Body of pancreas (tissue), 4 donors: ENCODE data around the gene MYMX. TPM values are rescaled to one million over a fixed set of nuclear protein-coding genes. Genes with fewer than 3 reads are reported as not detected.

Source experiments
- ATAC-seq: fragments of 150-250 bp; one replicate; pipeline ENCODE4 v1.9.1; 2016
- DNase-seq, 4 donors: peaks; one replicate each; pipeline ENCODE4 v3.0.0-alpha.2; 2019
- H3K27ac ChIP-seq, 4 donors: fragments of 200-600 bp; sonication (generic); 1 replicate in 3 of 4; 2 replicates in 1 of 4; pipeline versions ENCODE4 v1.5.1 to v1.6.1; 2016 to 2019; ENCODE audit warnings: mild to moderate bottlenecking in 1 of 4, mixed read lengths in 1 of 4, moderate library complexity in 1 of 4
- H3K27me3 ChIP-seq, 2 donors: fragments of 200-600 bp; sonication (generic); one replicate each; pipeline ENCODE4 v1.6.0; 2016; ENCODE audit warnings: mild to moderate bottlenecking in 1 of 2
- H3K36me3 ChIP-seq, 2 donors: fragments of 200-600 bp; sonication (generic); replicated peaks in 1 of 2; 2 replicates each; pipeline ENCODE4 v1.5.1; 2016; ENCODE audit warnings: low read depth in 2 of 2; ENCODE audit not compliant: insufficient read depth in 1 of 2
- H3K4me1 ChIP-seq: fragments of 200-600 bp; sonication (generic); one replicate; pipeline ENCODE4 v1.6.0; 2016
- H3K4me3 ChIP-seq, 2 donors: fragments of 200-600 bp; sonication (generic); 1 replicate in 1 of 2; 2 replicates in 1 of 2; pipeline ENCODE4 v1.5.1; 2016 to 2019
- H3K9me3 ChIP-seq, 3 donors: fragments of 200-600 bp; sonication (generic); 1 replicate in 2 of 3; 2 replicates in 1 of 3; pipeline ENCODE4 v1.5.1; 2016
- POLR2A ChIP-seq, 3 donors: fragments of 450-650 bp; IDR thresholded peaks; one replicate each; pipeline ENCODE4 v1.6.1; 2016; ENCODE audit warnings: antibody characterized with exemption in 3 of 3, mild to moderate bottlenecking in 2 of 3
- WGBS, 2 donors: methylation state at CpG; one replicate each; pipeline ENCODE4 v1.1.5; 2017; 5-methylcytosine and 5-hydroxymethylcytosine counted together
- intact Hi-C: fragments of 100-400 bp; cut with DNase I; formaldehyde crosslinking; loops from one replicate; pipeline ENCODE4 v1.15.1; 2023
- total RNA-seq, 2 donors: library from RNA; depleted of rRNA; stranded (reverse); fragments of >200 nt; gene quantifications; one replicate each; pipeline ENCODE4 v1.1.0, GENCODE V29; 2016
- TF ChIP-seq, protein P1 (sequence below), 7 experiments: fragments of 450-650 bp in 4 of 7; fragments of 200-600 bp in 3 of 7; sonication (generic) in 3 of 7; IDR thresholded peaks; one replicate each; pipeline ENCODE4 v1.5.1; 2016 to 2019; ENCODE audit warnings: antibody characterized with exemption in 7 of 7

Gene MYMX
- total RNA-seq, 2 donors from 2014 or later = 4.2 TPM; not detected in 1

GRCh38 chr6:44224029-44224964, 7.6 kb downstream of the MYMX start:
- no peak for DNase-seq

GRCh38 chr6:44224965-44225305, 8.2 kb downstream of the MYMX start:
- no peak for TF ChIP-seq POLR2A (IDR thresholded peaks at IDR 0.05)
- TF ChIP-seq, protein P1, sequence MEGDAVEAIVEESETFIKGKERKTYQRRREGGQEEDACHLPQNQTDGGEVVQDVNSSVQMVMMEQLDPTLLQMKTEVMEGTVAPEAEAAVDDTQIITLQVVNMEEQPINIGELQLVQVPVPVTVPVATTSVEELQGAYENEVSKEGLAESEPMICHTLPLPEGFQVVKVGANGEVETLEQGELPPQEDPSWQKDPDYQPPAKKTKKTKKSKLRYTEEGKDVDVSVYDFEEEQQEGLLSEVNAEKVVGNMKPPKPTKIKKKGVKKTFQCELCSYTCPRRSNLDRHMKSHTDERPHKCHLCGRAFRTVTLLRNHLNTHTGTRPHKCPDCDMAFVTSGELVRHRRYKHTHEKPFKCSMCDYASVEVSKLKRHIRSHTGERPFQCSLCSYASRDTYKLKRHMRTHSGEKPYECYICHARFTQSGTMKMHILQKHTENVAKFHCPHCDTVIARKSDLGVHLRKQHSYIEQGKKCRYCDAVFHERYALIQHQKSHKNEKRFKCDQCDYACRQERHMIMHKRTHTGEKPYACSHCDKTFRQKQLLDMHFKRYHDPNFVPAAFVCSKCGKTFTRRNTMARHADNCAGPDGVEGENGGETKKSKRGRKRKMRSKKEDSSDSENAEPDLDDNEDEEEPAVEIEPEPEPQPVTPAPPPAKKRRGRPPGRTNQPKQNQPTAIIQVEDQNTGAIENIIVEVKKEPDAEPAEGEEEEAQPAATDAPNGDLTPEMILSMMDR (IDR thresholded peaks at IDR 0.05) = no peak
- ATAC-seq = no peak
- WGBS, 2 donors = 73 to 83% methylated on average over 4 of the region's 4 CpGs
- intact Hi-C loops = no loop called here
- H3K27me3 ChIP-seq = no peaks in the 10 kb centered on the region
- H3K4me1 ChIP-seq = peaks cover 91% of the 10 kb centered on the region
- H3K36me3 ChIP-seq = peaks cover 0 to 2% of the 10 kb centered on the region in 2 donors
- no peak overlapping the region for H3K4me3 ChIP-seq
- H3K9me3 ChIP-seq = no peaks in the 10 kb centered on the region
- no peak for DNase-seq
- H3K27ac ChIP-seq = no peak overlapping the region

More at GRCh38 chr6:44224029-44224964, 7.6 kb downstream of the MYMX start:
- Histone ChIP-seq H3K36me3 (no peaks in the 10 kb centered on the region), H3K9me3 (no peaks in the 10 kb centered on the region), H3K27ac (peak overlapping the region; percentile 92 to 95 (median 94)), H3K4me1 (peaks cover 89% of the 10 kb centered on the region), H3K27me3 (no peaks in the 10 kb centered on the region), H3K4me3 (peak overlapping the region in 1 of 2 donors; percentile 21)
- intact Hi-C loops = no loop called here
- TF ChIP-seq, protein P1 (IDR thresholded peaks at IDR 0.05) = no peak
- no peak for TF ChIP-seq POLR2A (IDR thresholded peaks at IDR 0.05)
- no peak for ATAC-seq
- 9 to 42% methylated on average over 4 to 18 of the region's 18 CpGs for WGBS, 2 donors

GRCh38 chr6:44225579-44226325, 9.0 kb downstream of the MYMX start:
- TF ChIP-seq, protein P1 (IDR thresholded peaks at IDR 0.05) = no peak
- no peak for TF ChIP-seq POLR2A (IDR thresholded peaks at IDR 0.05)

DNA sequence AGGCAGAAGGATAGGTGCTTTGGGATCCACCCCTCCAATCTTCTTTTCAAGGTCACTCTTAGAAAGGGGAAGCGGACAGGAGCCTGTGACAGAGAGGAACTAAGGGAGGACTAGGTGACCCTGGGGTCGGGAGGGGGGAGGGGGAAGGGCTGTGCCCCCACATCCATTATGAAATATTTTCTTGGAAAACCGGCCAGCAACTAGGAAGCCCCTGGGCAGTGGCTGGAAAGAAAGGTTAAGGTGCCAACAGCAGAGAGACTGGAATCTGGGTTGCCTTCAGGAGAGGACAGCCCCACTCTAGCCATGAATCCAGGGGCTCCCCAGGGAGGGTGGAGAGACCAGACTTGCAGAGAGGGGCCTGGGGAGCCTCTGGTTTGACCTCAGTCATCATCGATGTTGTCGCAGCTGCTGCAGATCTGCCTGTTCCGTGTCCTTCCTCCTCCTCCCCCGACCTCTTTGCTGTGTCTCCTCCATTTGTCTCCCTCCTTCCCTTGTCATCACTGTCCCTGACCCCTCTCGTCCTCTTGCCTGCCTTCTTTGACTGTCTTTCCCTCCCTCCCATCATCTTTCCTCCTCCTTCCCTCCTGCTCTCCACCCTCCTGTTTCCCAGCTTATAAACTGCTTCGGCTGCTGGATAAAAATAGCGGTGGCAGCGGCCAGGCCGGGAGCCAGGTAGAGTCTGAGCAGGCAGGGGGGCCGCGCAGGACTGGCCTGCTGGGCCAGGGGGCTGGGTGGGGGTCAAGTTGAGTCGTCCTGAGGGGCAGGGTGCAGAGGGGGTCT, 9.8 kb downstream of the MYMX start:
- TF ChIP-seq POLR2A (IDR thresholded peaks at IDR 0.05) = no peak
- TF ChIP-seq, protein P1 (IDR thresholded peaks at IDR 0.05) = no peak
- 23 to 29% methylated on average over 14 to 15 of the region's 15 CpGs for WGBS, 2 donors
- intact Hi-C loops = no loop called here
- ATAC-seq (no peak), DNase-seq (no peak)
- Histone ChIP-seq H3K36me3 (peaks cover 0 to 3% of the 10 kb centered on the region in 2 donors), H3K4me3 (no peak overlapping the region), H3K9me3 (no peaks in the 10 kb centered on the region), H3K4me1 (peaks cover 74% of the 10 kb centered on the region), H3K27me3 (no peaks in the 10 kb centered on the region), H3K27ac (peak overlapping the region in 1 of 4 donors; percentile 38)

More at GRCh38 chr6:44225579-44226325, 9.0 kb downstream of the MYMX start:
- Histone ChIP-seq H3K36me3 (peaks cover 0 to 3% of the 10 kb centered on the region in 2 donors), H3K27me3 (no peaks in the 10 kb centered on the region), H3K27ac (peak overlapping the region in 1 of 4 donors; percentile 27), H3K4me1 (peaks cover 82% of the 10 kb centered on the region), H3K9me3 (no peaks in the 10 kb centered on the region), H3K4me3 (no peak overlapping the region)
- DNase-seq (no peak), ATAC-seq (no peak)
- intact Hi-C loops = no loop called here
- WGBS, 2 donors = 53 to 63% methylated on average over 8 of the region's 8 CpGs
